Lower lobe of right lung (tissue), 2 donors: ENCODE results near the gene UNC13C. TPM values are rescaled to one million over a fixed set of nuclear protein-coding genes. Genes with fewer than 3 reads are reported as not detected.

Experiments used
- ATAC-seq, 2 donors: fragments of 200-7000 bp; cut with Tn5 transposase; one replicate each; pipeline ENCODE4 v1.9.1; 2020 to 2022; ENCODE audit warnings: mild to moderate bottlenecking in 2 of 2, moderate library complexity in 2 of 2
- DNase-seq: peaks from one replicate; pipeline ENCODE4 v3.0.0-alpha.2; 2020
- H3K27ac ChIP-seq: fragments of 200-600 bp; one replicate; pipeline ENCODE4 v1.8.0; 2022
- H3K27me3 ChIP-seq: fragments of 200-600 bp; one replicate; pipeline ENCODE4 v1.8.0; 2022; ENCODE audit warnings: low read depth
- H3K36me3 ChIP-seq: fragments of 200-600 bp; one replicate; pipeline ENCODE4 v1.8.0; 2022; ENCODE audit warnings: mild to moderate bottlenecking
- H3K4me1 ChIP-seq: fragments of 200-600 bp; one replicate; pipeline ENCODE4 v1.8.0; 2022
- H3K4me3 ChIP-seq: fragments of 200-600 bp; one replicate; pipeline ENCODE4 v1.8.0; 2022; ENCODE audit warnings: mild to moderate bottlenecking
- H3K9me3 ChIP-seq: fragments of 200-600 bp; one replicate; pipeline ENCODE4 v1.8.0; 2022
- intact Hi-C: fragments of 100-400 bp; cut with DNase I; formaldehyde crosslinking; loops from one replicate; pipeline ENCODE4 v1.11.0; 2022
- total RNA-seq: library from RNA; stranded (reverse); fragmentation: NEBNext Ultra II Directional; extraction: Animal tissue kit (Norgen Biotek cat#: 25700); gene quantifications from one replicate; pipeline ENCODE4 v1.2.1, GENCODE V29; 2021
- TF ChIP-seq, protein P1 (sequence below): fragments of 200-600 bp; IDR thresholded peaks from one replicate; pipeline ENCODE4 v1.8.0; 2022; ENCODE audit warnings: antibody characterized with exemption, mild to moderate bottlenecking
- donor health status: DM: no; HTN: yes; CAD: no; lungs with severe emphysema.

The UNC13C gene
- total RNA-seq, 1 donor from 2014 or later: 0.12 TPM

DNA sequence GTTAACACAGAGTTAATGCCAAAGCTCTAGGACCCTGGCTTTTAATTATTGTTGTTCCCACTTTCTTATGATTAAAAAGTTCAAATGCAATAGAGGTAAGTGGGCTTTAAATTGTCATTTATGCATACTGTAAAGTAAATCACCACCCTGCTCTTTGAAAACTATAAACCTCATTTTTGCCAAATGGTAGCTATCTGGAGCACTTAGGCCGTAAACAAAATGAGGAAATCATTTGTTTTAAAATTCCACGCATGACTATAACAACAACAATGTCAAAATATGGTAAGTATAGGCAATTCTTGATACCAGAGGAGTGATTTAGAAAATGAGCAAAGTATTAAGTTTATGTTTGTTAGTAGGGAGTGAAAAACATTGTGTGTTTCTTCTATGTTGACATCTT is 1.8 kb downstream of the UNC13C start:
- Histone ChIP-seq H3K9me3 (no peaks in the 10 kb centered on the region), H3K4me3 (no peak overlapping the region), H3K36me3 (no peaks in the 10 kb centered on the region), H3K27ac (no peak overlapping the region), H3K27me3 (peaks cover 15% of the 10 kb centered on the region), H3K4me1 (peaks cover 7% of the 10 kb centered on the region)
- TF ChIP-seq, protein P1, sequence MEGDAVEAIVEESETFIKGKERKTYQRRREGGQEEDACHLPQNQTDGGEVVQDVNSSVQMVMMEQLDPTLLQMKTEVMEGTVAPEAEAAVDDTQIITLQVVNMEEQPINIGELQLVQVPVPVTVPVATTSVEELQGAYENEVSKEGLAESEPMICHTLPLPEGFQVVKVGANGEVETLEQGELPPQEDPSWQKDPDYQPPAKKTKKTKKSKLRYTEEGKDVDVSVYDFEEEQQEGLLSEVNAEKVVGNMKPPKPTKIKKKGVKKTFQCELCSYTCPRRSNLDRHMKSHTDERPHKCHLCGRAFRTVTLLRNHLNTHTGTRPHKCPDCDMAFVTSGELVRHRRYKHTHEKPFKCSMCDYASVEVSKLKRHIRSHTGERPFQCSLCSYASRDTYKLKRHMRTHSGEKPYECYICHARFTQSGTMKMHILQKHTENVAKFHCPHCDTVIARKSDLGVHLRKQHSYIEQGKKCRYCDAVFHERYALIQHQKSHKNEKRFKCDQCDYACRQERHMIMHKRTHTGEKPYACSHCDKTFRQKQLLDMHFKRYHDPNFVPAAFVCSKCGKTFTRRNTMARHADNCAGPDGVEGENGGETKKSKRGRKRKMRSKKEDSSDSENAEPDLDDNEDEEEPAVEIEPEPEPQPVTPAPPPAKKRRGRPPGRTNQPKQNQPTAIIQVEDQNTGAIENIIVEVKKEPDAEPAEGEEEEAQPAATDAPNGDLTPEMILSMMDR: no peak
- DNase-seq: no peak
- no peak for ATAC-seq
- intact Hi-C loops: no loop called here

DNA sequence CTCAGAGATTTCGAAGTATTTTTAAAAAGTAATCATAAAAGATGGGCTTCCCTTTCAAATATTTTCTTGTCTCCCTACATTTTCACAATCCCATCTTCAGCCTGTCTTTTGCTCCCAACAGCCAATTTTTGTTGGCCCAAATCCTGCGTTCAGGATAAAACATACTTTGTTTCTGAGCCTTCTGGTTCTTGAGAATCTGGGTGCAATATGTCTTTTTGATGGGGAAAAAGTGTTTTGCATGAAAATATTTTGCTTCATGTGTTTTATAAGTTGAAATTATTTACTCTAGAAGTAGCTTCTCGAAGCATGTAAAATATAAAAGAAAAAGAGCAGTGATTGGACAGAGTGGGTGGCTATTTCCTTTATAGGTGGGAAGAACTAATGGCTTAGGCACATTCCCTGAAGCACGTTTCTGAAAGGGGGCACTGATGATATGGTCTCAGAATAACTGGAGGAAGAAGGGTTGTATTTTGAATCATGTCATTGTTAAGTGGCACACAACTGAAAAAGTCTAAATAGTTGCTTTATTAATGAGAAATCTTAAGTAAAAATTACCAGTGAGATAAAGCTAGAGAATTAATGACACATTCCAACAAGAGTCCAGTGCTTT is 3.9 kb downstream of the UNC13C start:
- no peak for DNase-seq
- Histone ChIP-seq H3K9me3 (no peaks in the 10 kb centered on the region), H3K4me3 (no peak overlapping the region), H3K27ac (no peak overlapping the region), H3K27me3 (peaks cover 15% of the 10 kb centered on the region), H3K36me3 (no peaks in the 10 kb centered on the region), H3K4me1 (peaks cover 7% of the 10 kb centered on the region)
- intact Hi-C loops: no loop called here
- ATAC-seq: no peak
- TF ChIP-seq, protein P1: no peak

DNA sequence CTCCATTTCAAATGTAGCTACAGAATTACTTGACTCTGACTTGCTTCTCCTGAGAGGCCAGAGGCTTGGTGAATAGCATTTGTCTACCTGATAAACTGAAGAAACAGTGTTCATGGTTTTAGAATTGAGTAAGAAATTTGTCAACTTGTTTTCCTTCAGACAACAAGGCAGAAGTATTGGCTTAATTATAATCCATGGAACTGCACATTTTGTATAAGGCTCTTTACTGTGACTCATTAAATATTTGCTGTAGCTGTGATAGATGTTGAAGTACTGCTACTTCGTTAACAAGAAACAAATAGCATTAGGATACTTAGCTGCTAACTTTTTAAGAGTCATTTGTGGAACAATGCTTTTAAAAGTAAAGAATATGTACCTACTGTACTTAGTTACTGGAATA is 4.6 kb downstream of the UNC13C start:
- no peak for DNase-seq

DNA sequence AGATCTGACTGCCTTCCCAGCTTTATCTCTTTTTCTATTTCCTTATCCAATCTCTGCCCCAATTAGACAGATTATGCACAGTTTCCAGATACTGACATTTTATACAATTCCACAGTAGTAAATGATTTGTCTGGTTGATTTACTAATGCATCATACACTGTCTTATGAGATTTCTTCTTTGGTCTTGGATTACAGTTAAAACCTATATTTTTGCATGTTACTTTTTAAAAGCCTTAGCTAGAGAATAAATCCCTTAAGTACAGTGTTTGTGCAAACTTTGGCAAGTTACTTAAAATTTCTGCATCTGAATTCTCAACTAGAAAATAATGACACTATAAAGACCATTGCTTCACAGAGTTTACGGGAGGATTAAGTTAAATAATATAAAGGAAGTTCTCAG is 6.0 kb downstream of the UNC13C start:
- DNase-seq (no peak), ATAC-seq (no peak)
- TF ChIP-seq, protein P1: no peak
- intact Hi-C loops: no loop called here
- no peaks in the 10 kb centered on the region for H3K36me3 ChIP-seq
- peaks cover 2% of the 10 kb centered on the region for H3K27me3 ChIP-seq
- H3K4me3 ChIP-seq: no peak overlapping the region
- H3K9me3 ChIP-seq: no peaks in the 10 kb centered on the region
- H3K4me1 ChIP-seq: no peaks in the 10 kb centered on the region
- no peak overlapping the region for H3K27ac ChIP-seq

More for the DNA sequence above, 4.6 kb downstream of the UNC13C start:
- no peak overlapping the region for H3K4me3 ChIP-seq
- no peak overlapping the region for H3K27ac ChIP-seq
- H3K27me3 ChIP-seq: peaks cover 15% of the 10 kb centered on the region
- H3K9me3 ChIP-seq: no peaks in the 10 kb centered on the region
- peaks cover 7% of the 10 kb centered on the region for H3K4me1 ChIP-seq
- no peak for ATAC-seq
- H3K36me3 ChIP-seq: no peaks in the 10 kb centered on the region
- intact Hi-C loops: no loop called here
- TF ChIP-seq, protein P1: no peak

DNA sequence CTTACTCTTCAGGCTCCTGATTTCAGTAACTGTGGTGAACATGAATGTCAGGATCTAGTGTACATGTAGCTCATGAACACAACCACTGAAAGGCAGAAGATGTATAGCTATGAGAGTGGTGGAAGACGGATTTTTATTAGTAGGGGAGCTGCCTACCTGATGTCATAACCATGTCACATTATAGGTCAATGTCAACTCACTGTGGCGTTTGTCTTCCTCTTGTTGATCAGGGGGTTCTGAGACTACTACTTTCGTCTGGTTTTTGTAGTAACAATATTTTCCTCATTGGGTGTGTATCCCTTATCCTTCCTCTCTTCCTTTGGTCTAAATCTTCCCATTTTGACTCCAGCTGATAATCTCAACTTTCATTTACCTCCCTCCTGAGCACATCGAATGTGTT is 7.3 kb downstream of the UNC13C start:
- TF ChIP-seq, protein P1: no peak
- DNase-seq (no peak), ATAC-seq (no peak)
- no peak overlapping the region for H3K4me3 ChIP-seq
- no peaks in the 10 kb centered on the region for H3K4me1 ChIP-seq
- H3K36me3 ChIP-seq: no peaks in the 10 kb centered on the region
- intact Hi-C loops: no loop called here
- H3K27ac ChIP-seq: no peak overlapping the region
- H3K9me3 ChIP-seq: no peaks in the 10 kb centered on the region
- no peaks in the 10 kb centered on the region for H3K27me3 ChIP-seq
